ENCODE data around the gene FOXM1.

The FOXM1 gene

GRCh38 chr12:2877047-2877952 lies at the start of gene FOXM1, which contains the start of gene RHNO1:
Gene FOXM1 (minus strand): TSS chr12:2877174. CDS start chr12:2874478, 2,696 bp downstream.
Gene RHNO1 (plus strand): TSS chr12:2877223. CDS start chr12:2885367, 8,144 bp downstream.
- DNase-seq (ENCODE audit: low read depth in 2 of 2): peak; percentile 75 to 81

- DNase-seq (ENCODE audit: low read depth in 2 of 2): no peak
Measured at GRCh38 chr12:2925322-2925995, 48.5 kb upstream of the FOXM1 start.

- no peak for DNase-seq (ENCODE audit: low read depth in 2 of 2)
Measured at GRCh38 chr12:2924019-2924418, 47.0 kb upstream of the FOXM1 start.

DNA sequence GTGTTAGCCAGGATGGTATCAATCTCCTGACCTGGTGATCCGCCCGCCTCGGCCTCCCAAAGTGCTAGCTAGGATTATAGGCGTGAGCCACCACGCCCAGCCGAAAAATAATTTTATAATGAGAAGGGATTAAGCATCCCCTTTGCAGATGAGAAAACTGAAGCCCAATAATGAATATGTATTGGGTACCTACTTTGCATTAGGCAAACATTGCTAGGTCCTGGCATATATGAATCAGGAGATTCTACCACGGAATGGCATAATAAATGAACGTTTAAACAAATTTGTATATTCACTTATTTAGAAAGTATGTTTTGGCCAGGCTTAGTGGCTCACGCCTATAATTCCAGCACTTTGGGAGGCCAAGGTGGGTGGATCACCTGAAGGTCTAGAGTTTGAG lies 46.1 kb upstream of the FOXM1 start:
- no peak for DNase-seq (ENCODE audit: low read depth in 2 of 2)

DNA sequence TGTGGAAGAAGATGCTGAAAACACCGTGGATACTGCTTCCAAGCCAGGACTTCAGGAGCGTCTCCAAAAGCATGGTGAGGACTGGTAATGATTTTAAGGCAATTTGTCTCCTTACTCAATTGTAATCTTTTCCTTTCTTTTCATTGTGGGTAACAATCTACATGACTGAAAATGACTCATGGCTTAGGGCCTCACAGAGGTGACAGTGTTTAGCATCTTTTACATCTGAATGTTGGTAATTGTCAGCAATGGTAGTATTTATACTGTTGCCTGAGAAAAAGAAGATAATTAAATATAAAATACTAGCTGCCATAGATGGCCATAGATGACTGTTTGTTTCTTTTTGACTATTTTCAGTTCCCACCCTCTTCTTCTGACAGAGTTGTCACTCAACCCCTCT lies 45.4 kb upstream of the FOXM1 start:
- no peak for DNase-seq (ENCODE audit: low read depth in 2 of 2)

GRCh38 chr12:2919249-2919648 lies 42.3 kb upstream of the FOXM1 start:
- DNase-seq (ENCODE audit: low read depth in 2 of 2): no peak

DNA sequence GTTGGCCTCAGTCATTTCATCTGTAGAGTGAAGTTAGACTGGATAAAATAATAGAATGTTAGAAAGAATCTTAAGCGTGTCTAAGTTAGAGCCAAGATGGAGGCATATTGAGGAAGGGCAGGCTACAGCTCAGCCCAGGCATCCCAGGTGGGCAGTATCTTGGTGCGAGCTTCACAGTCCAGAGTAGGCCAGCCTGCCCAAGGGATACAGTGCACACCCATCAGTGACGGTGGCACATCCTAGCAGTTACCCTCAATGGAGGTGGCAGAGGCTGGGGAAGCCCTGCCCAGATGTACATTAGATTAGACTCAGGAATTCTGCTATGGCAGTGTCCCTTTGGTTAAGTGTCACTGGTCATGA lies 35.2 kb upstream of the FOXM1 start:
- DNase-seq (ENCODE audit: low read depth in 2 of 2): no peak

DNA sequence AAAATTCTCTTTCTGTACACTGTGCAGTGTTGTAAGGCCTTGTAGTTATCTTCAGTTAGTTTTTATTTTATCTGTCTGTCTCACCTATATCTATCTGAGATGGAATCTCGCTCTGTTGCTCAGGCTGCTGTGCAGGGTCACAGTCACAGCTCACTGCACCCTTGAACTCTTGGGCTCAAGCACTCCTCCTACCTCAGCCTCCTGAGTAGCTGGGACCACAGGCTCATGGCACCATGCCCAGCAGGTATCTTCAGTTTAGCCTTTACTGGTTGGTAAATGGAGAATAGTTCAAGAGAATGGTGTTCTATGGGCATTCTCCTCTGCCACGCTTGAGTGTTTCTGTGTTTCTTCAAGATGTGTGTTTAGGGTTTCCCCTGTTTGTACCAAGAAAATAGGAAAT lies 27.3 kb upstream of the FOXM1 start:
- no peak for DNase-seq (ENCODE audit: low read depth in 2 of 2)

DNA sequence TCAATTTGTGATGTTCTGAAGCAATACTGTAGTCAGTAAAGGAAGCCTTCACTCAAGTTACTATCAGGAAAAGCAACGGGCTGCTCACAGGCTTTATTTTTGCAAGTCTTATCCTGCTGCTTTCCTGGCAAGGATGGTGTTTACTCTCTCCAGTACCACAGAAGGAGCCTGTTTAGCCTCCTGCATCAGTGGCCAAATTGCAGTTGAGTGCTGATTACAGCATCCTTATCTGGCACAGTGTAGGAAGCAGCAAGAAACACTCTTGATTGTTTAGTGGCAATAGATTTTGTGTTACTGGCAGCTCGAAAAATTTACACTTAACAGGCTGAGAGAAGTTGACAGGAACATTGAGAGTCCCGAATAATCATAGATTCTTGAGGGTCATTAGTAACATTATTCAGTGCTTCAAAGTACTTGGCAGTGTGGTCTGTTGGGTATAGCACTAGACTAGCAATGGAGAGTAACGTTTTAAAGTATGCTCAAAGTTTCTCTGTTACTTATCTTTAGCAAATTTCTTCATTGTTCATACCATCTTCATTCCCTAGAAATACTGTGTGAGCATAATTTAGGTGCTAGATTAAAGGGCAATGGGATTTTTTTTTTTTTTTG lies 25.4 kb upstream of the FOXM1 start:
- DNase-seq (ENCODE audit: low read depth in 2 of 2): no peak

DNA sequence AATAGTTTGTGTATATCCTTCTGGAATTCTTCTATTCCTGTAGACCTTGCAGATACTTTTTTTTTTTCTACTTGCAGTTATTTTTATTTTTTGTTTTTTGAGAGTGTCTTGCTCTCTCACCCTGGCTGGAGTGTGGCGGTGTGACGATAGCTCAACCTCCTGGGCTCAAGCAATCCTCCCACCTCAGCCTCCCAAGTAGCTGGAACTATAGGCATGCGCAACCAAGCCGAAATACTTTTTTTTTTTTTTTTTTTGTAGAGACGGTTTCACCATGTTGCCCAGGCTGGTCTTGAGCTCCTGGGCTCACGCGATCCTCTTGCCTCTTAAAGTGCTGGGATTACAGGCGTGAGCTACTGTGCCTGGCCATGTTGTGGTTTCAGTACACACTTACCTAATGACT lies 23.7 kb upstream of the FOXM1 start:
- no peak for DNase-seq (ENCODE audit: low read depth in 2 of 2)

GRCh38 chr12:2897418-2897817 lies 20.4 kb upstream of the FOXM1 start:
- DNase-seq (ENCODE audit: low read depth in 2 of 2): no peak

DNA sequence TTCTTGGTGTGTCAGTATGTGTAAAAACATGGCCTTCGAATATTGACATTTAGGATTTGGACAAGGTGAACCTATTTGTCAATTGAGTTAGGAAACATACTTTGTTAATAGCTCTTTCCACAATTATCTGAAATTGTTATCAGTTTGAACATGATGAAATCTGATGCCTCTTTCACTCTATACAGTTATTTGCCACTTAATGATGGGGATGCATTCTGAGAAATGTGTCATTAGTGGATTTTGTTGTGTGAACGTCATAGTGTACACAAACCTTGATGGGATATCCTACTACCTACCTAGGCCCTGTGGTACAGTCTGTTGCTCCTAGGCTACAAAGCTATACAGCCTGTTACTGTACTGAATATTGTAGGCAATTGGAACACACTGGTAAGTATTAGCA lies 18.5 kb upstream of the FOXM1 start:
- DNase-seq (ENCODE audit: low read depth in 2 of 2): no peak

GRCh38 chr12:2895051-2895451 lies 18.1 kb upstream of the FOXM1 start:
- no peak for DNase-seq (ENCODE audit: low read depth in 2 of 2)

- DNase-seq (ENCODE audit: low read depth in 2 of 2): no peak
Measured at GRCh38 chr12:2893007-2893406, 16.0 kb upstream of the FOXM1 start.

DNA sequence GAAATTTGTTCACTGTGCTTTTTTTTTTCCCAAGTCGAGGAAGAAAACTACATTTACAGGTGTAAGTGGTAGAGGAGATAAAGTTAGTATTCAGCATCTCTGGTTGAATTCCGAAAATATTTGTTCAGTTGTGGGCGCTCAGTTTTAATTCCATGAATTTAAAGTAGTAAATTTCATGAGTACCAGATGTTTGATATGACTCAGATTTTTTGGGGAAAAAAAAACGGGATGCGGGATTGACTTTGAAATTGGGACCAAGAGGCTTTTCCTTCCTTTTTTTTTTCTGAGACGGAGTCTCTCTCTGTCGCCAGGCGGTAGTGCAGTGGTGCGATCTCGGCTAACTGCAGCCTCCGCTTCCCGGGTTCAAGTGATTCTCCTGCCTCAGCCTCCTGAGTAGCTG lies 15.3 kb upstream of the FOXM1 start:
- DNase-seq (ENCODE audit: low read depth in 2 of 2): no peak

DNA sequence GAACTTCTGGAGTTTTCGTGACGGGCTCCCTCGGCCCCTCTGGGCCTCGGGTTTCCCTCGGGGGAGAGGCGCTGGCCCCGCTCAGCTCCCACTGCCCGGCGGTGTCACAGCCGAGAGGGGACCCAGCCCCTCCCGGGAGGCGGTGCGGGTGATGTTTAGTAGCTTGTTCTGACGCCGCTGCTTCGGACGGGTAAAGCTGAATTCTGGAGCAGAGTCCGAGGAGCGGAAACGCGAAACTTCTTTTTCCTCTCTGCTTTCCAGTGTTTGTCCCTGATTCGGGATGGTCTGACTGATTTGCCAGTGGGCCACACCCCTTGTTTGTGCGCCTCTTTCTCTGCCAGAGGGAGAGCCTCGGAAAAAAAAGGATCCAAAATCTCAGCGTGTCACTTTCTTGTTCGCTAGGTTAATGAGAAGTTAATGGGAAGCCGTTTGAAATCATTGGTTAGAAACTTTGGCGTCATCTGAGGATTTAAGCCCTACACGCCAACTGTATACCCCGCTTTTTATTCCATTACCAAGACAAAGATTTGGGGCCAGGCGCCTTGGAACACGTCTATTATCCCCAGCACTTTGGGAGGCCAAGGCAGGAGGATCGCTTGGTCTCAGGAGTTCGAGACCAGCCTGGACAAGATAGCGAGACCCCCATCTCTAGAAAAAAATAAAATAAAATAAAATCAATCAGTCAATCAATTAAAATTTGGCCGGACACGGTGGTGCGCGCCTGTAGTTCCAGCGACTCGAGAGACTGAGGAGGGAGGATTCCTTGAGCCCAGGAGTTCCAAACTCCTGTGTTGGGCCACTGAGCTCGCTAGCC lies 14.5 kb upstream of the FOXM1 start:
- peak in 1 of 2 donors; percentile 15 for DNase-seq (ENCODE audit: low read depth in 2 of 2)

- DNase-seq (ENCODE audit: low read depth in 2 of 2): peak; percentile 95 to 96
Measured at GRCh38 chr12:2890388-2891239, 13.6 kb upstream of the FOXM1 start, which contains the start of gene TULP3. Gene TULP3 (plus strand): TSS chr12:2890891. CDS start chr12:2890948, 57 bp downstream.

- no peak for DNase-seq (ENCODE audit: low read depth in 2 of 2)
Measured at GRCh38 chr12:2890001-2890387, 13.0 kb upstream of the FOXM1 start.

GRCh38 chr12:2886768-2887450 lies 9.9 kb upstream of the FOXM1 start:
- no peak for DNase-seq (ENCODE audit: low read depth in 2 of 2)

DNA sequence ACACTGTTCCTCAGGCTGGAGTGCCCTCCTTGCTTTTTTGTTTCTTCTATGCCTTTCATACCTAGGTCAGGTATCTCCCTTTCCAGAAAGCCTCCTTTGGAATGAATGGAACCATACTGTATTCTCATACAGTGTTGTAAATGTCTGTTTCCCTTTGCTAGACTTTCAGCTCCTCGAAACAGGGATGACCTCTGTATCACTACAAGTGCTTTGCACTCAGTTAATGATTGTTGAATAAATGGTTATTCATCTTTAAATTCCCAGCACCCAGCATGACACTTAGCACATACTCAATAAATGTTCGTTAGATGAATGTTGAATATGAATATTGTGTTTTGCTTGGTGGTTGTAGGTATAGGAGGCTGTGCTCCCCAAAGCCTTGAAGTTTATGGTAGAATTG lies 7.8 kb upstream of the FOXM1 start:
- no peak for DNase-seq (ENCODE audit: low read depth in 2 of 2)
